ENCODE data around the gene GRHPR. TPM values are rescaled to one million over a fixed set of nuclear protein-coding genes. Genes with fewer than 3 reads are reported as not detected.
A peak's percentile ranks its signal among the peaks of the same experiment; 100 is the strongest.
"Not testable (repeated sequence)": the region's sequence is repeated elsewhere in the genome, so short reads cannot be mapped to it uniquely, and the experiment has no call there.

The GRHPR gene
- polyA plus RNA-seq, 2 donors, result 36.5 to 92.2 TPM

DNA sequence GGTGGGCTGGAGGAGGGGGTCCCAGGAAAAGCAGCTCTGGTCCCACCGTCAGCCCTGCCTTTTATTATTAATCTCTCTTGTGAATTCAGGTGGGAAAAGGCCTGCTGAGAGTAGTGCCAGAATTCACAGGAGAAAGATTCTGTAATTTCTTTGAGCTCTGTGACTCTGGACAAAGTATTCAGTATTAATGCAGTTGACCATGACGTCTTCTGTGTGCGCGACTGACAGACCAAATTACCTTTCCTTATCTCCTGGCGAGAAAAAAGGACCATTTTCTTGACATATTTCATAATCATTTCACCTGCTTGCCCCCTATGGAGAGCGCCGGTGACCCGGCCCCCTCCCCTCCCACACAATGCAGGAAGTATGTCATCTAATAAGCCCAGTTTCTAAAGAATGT, 26.8 kb upstream of the GRHPR start:
- Histone ChIP-seq H3K27me3 (ENCODE audit: control insufficient read depth in 1 of 2, insufficient read depth in 2 of 2, low read length in 2 of 2) (no peaks in the 10 kb centered on the region), H3K9me3 (ENCODE audit: control insufficient read depth in 2 of 2, insufficient read depth in 1 of 2, low read depth in 1 of 2, low read length in 1 of 2) (no peaks in the 10 kb centered on the region), H3K27ac (ENCODE audit: low read depth in 2 of 2, low read length in 1 of 2) (no peak overlapping the region), H3K4me3 (ENCODE audit: low read depth in 1 of 2, low read length in 2 of 2) (no peak overlapping the region), H3K4me1 (ENCODE audit: control insufficient read depth in 2 of 2, insufficient read depth in 2 of 2, low read length in 1 of 2) (no peaks in the 10 kb centered on the region), H3K36me3 (ENCODE audit: control insufficient read depth in 2 of 2, insufficient read depth in 2 of 2, low read length in 1 of 2) (no peaks in the 10 kb centered on the region)
- WGBS, 2 donors, result 70 to 80% methylated on average over 8 of the region's 8 CpGs

DNA sequence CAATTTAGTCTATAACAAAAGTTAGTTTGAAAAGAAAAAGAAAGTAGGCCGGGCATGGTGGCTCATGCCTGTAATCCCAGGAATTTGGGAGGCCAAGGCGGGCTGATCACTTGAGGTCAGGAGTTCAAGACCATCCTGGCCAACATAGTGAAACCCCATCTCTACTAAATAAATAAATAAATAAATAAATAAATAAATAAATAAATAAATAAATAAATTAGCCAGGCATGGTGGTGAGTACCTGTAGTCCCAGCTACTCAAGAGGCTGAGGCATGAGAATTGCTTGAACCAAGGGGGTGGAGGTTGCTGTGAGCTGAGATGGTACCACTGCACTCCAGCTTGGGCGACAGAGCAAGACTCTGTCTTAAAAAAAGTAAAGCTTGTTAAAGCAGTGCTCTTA, 24.5 kb upstream of the GRHPR start:
- H3K27ac ChIP-seq (ENCODE audit: low read depth in 2 of 2, low read length in 1 of 2); H3K4me3 ChIP-seq (ENCODE audit: low read depth in 1 of 2, low read length in 2 of 2); H3K27me3 ChIP-seq (ENCODE audit: control insufficient read depth in 1 of 2, insufficient read depth in 2 of 2, low read length in 2 of 2); H3K9me3 ChIP-seq (ENCODE audit: control insufficient read depth in 2 of 2, insufficient read depth in 1 of 2, low read depth in 1 of 2, low read length in 1 of 2); H3K4me1 ChIP-seq (ENCODE audit: control insufficient read depth in 2 of 2, insufficient read depth in 2 of 2, low read length in 1 of 2); H3K36me3 ChIP-seq (ENCODE audit: control insufficient read depth in 2 of 2, insufficient read depth in 2 of 2, low read length in 1 of 2): not testable (repeated sequence)
- 94 to 96% methylated on average over 3 of the region's 3 CpGs for WGBS, 2 donors

DNA sequence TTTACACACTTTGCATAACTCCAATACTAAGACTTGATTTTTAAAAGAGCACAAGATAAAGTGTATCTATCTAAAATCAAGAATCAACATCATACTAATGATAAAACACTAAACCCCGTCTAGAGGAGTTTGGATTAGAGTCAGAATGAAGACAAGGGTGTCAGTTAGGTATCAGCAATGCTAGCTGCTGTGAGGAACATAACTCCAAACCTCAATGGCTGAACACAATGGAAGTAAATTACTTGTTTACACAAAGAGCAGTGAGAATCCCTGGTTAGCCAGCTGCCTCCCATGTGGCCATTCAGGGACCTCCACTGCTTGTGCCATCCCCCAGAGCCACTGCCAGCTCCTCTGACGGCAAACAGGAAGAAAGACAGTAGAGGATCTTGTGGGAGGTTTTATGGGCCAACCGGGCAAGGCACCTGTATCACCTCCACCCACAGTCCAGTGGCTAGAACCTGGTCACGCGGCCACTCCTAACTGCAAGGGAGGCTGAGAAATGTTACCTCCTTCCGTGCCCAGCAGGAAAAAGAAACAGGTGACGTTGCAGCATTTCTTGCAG, 24.0 kb upstream of the GRHPR start:
- H3K4me3 ChIP-seq (ENCODE audit: low read depth in 1 of 2, low read length in 2 of 2), result no peak overlapping the region
- 74 to 85% methylated on average over 7 of the region's 7 CpGs for WGBS, 2 donors
- no peak overlapping the region for H3K27ac ChIP-seq (ENCODE audit: low read depth in 2 of 2, low read length in 1 of 2)
- peaks cover 0 to 2% of the 10 kb centered on the region in 2 donors for H3K4me1 ChIP-seq (ENCODE audit: control insufficient read depth in 2 of 2, insufficient read depth in 2 of 2, low read length in 1 of 2)
- no peaks in the 10 kb centered on the region for H3K9me3 ChIP-seq (ENCODE audit: control insufficient read depth in 2 of 2, insufficient read depth in 1 of 2, low read depth in 1 of 2, low read length in 1 of 2)
- no peaks in the 10 kb centered on the region for H3K27me3 ChIP-seq (ENCODE audit: control insufficient read depth in 1 of 2, insufficient read depth in 2 of 2, low read length in 2 of 2)
- H3K36me3 ChIP-seq (ENCODE audit: control insufficient read depth in 2 of 2, insufficient read depth in 2 of 2, low read length in 1 of 2), result no peaks in the 10 kb centered on the region

DNA sequence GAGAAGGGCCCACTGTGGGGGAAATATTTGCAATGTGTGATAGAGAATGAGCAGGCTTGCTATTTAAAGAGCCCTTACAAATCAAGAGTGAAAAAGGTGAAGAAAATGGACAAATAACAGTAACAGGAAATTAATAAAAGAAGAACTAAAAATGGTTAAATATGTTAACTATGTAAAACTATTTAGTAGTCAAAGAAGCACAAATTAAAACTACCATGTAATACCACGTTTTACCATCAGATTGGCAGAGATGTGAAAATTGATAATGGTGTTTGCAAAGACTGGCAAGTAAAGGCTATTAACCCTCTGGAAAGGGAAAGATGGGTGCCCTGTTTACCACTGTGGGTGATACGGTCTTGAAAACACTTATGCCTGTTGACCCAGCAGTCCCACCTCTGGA, 23.2 kb upstream of the GRHPR start:
- no peak overlapping the region for H3K27ac ChIP-seq (ENCODE audit: low read depth in 2 of 2, low read length in 1 of 2)
- WGBS, 2 donors, result 72 to 73% methylated on average over 2 of the region's 2 CpGs
- H3K4me3 ChIP-seq (ENCODE audit: low read depth in 1 of 2, low read length in 2 of 2), result no peak overlapping the region
- H3K27me3 ChIP-seq (ENCODE audit: control insufficient read depth in 1 of 2, insufficient read depth in 2 of 2, low read length in 2 of 2), result no peaks in the 10 kb centered on the region
- H3K4me1 ChIP-seq (ENCODE audit: control insufficient read depth in 2 of 2, insufficient read depth in 2 of 2, low read length in 1 of 2), result peaks cover 0 to 2% of the 10 kb centered on the region in 2 donors
- no peaks in the 10 kb centered on the region for H3K36me3 ChIP-seq (ENCODE audit: control insufficient read depth in 2 of 2, insufficient read depth in 2 of 2, low read length in 1 of 2)
- no peaks in the 10 kb centered on the region for H3K9me3 ChIP-seq (ENCODE audit: control insufficient read depth in 2 of 2, insufficient read depth in 1 of 2, low read depth in 1 of 2, low read length in 1 of 2)

DNA sequence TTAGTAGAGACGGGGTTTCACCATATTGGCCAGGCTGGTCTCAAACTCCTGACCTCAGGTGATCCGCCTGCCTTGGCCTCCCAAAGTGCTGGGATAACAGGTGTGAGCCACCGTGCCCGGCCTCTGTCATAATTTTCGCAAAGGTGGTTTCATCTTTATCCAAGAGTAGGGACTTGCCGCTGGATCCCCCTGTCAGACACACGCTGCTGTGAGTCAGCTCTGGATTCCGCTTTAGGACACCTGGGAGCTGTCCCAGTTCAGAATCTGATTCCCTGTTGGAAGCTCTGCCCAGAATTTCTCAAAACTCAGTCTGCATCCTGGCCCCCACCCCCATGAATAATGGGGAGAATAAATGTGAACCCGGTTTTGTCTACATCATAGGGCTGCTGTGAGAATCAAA, 17.9 kb upstream of the GRHPR start:
- peaks cover 0 to 3% of the 10 kb centered on the region in 2 donors for H3K27me3 ChIP-seq (ENCODE audit: control insufficient read depth in 1 of 2, insufficient read depth in 2 of 2, low read length in 2 of 2)
- H3K36me3 ChIP-seq (ENCODE audit: control insufficient read depth in 2 of 2, insufficient read depth in 2 of 2, low read length in 1 of 2), result no peaks in the 10 kb centered on the region
- no peak overlapping the region for H3K4me3 ChIP-seq (ENCODE audit: low read depth in 1 of 2, low read length in 2 of 2)
- no peak overlapping the region for H3K27ac ChIP-seq (ENCODE audit: low read depth in 2 of 2, low read length in 1 of 2)
- 77 to 84% methylated on average over 9 of the region's 9 CpGs for WGBS, 2 donors
- no peaks in the 10 kb centered on the region for H3K9me3 ChIP-seq (ENCODE audit: control insufficient read depth in 2 of 2, insufficient read depth in 1 of 2, low read depth in 1 of 2, low read length in 1 of 2)
- peaks cover 0 to 2% of the 10 kb centered on the region in 2 donors for H3K4me1 ChIP-seq (ENCODE audit: control insufficient read depth in 2 of 2, insufficient read depth in 2 of 2, low read length in 1 of 2)

DNA sequence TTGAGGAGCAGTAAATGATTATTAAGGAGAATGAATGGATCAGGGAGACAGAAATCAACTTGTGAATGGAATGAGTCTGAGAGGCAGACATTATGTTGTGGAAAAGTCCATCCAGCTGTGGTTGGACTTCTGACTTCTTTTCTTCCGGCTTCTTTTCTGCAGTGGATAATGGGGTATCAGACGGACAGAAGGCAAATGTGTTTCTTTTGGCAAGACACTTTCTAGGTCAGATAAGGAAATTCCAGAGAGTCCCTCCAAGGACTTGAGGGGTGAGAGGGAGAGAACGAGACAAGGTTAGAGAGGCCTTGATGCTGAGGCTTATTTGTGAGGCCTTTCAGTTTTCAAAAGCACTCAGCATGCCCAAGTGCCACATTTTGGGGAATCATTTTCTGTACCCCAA, 17.1 kb upstream of the GRHPR start:
- Histone ChIP-seq H3K27ac (ENCODE audit: low read depth in 2 of 2, low read length in 1 of 2) (no peak overlapping the region), H3K27me3 (ENCODE audit: control insufficient read depth in 1 of 2, insufficient read depth in 2 of 2, low read length in 2 of 2) (peaks cover 0 to 3% of the 10 kb centered on the region in 2 donors), H3K4me3 (ENCODE audit: low read depth in 1 of 2, low read length in 2 of 2) (no peak overlapping the region), H3K4me1 (ENCODE audit: control insufficient read depth in 2 of 2, insufficient read depth in 2 of 2, low read length in 1 of 2) (peaks cover 0 to 2% of the 10 kb centered on the region in 2 donors), H3K9me3 (ENCODE audit: control insufficient read depth in 2 of 2, insufficient read depth in 1 of 2, low read depth in 1 of 2, low read length in 1 of 2) (no peaks in the 10 kb centered on the region), H3K36me3 (ENCODE audit: control insufficient read depth in 2 of 2, insufficient read depth in 2 of 2, low read length in 1 of 2) (no peaks in the 10 kb centered on the region)
- 70 to 82% methylated on average over 3 of the region's 3 CpGs for WGBS, 2 donors

DNA sequence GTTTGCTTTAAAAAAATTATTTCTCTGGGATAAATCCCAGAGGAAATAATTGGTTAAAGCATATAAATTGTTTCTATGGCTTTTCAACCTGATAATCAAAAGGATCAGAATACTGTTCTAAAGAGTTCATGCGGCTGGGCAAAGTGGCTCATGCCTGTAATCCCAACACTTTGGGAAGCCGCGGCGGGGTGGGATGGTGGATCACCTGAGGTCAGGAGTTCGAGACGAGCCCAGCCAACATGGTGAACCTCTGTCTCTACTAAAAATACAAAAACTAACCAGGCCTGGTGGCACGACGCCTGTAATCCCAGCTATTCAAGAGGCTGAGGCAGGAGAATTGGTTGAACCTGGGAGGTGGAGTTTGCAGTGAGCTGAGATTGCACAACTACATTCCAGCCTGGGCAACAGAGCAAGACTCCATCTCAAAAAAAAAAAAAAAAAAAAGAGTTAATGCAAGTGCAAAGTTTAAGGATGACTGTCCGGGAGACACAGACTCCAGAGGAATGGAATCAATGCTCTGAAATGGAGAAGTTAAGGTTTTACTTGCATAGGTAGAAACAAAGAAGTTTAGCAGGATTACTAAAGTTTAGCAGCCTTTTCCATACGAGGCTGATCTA, 16.6 kb upstream of the GRHPR start:
- no peaks in the 10 kb centered on the region for H3K9me3 ChIP-seq (ENCODE audit: control insufficient read depth in 2 of 2, insufficient read depth in 1 of 2, low read depth in 1 of 2, low read length in 1 of 2)
- H3K36me3 ChIP-seq (ENCODE audit: control insufficient read depth in 2 of 2, insufficient read depth in 2 of 2, low read length in 1 of 2), result no peaks in the 10 kb centered on the region
- 85 to 86% methylated on average over 10 of the region's 10 CpGs for WGBS, 2 donors
- no peak overlapping the region for H3K4me3 ChIP-seq (ENCODE audit: low read depth in 1 of 2, low read length in 2 of 2)
- H3K4me1 ChIP-seq (ENCODE audit: control insufficient read depth in 2 of 2, insufficient read depth in 2 of 2, low read length in 1 of 2), result peaks cover 0 to 2% of the 10 kb centered on the region in 2 donors
- peaks cover 0 to 3% of the 10 kb centered on the region in 2 donors for H3K27me3 ChIP-seq (ENCODE audit: control insufficient read depth in 1 of 2, insufficient read depth in 2 of 2, low read length in 2 of 2)
- no peak overlapping the region for H3K27ac ChIP-seq (ENCODE audit: low read depth in 2 of 2, low read length in 1 of 2)

DNA sequence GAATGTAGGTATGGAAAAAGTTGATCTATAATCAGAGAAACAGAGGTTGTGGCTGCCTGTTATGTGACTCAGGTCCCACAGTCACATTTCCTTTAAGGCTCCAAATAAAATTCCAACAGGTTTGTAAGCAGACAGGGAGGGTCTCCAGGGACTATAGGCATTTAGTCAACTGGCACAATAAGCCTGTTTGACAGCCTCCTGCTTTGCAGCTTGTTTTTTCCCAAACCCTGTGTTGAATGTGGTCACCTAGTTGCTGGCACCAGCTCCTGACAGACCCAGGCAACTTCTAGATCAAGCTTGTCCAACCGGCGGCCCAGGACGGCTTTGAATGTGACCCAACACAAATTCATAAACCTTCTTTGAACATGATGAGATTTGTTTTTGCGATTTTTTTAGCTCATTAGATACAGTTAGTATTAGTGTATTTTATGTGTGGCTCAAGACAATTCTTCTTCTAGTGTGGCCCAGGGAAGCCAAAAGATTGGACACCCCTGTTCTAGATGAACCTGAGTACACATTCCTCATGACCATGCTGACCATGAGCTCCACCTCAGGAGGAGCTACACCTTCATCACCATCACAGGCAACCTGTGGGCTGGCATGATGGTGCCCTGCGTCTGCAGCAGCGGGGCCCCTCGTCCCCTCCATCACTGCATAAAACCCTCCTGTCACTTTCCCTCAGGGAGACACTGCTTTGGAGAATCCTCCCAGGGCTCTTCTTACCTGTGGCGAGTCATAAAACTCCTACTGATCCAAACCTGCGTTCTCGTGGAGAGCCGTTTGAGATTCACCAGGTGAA, 15.7 kb upstream of the GRHPR start:
- H3K4me1 ChIP-seq (ENCODE audit: control insufficient read depth in 2 of 2, insufficient read depth in 2 of 2, low read length in 1 of 2), result peaks cover 0 to 2% of the 10 kb centered on the region in 2 donors
- peaks cover 0 to 3% of the 10 kb centered on the region in 2 donors for H3K27me3 ChIP-seq (ENCODE audit: control insufficient read depth in 1 of 2, insufficient read depth in 2 of 2, low read length in 2 of 2)
- H3K4me3 ChIP-seq (ENCODE audit: low read depth in 1 of 2, low read length in 2 of 2), result no peak overlapping the region
- no peaks in the 10 kb centered on the region for H3K36me3 ChIP-seq (ENCODE audit: control insufficient read depth in 2 of 2, insufficient read depth in 2 of 2, low read length in 1 of 2)
- peak overlapping the region in 1 of 2 donors; percentile 37 for H3K27ac ChIP-seq (ENCODE audit: low read depth in 2 of 2, low read length in 1 of 2)
- WGBS, 2 donors, result 76 to 83% methylated on average over 11 of the region's 11 CpGs
- H3K9me3 ChIP-seq (ENCODE audit: control insufficient read depth in 2 of 2, insufficient read depth in 1 of 2, low read depth in 1 of 2, low read length in 1 of 2), result no peaks in the 10 kb centered on the region

DNA sequence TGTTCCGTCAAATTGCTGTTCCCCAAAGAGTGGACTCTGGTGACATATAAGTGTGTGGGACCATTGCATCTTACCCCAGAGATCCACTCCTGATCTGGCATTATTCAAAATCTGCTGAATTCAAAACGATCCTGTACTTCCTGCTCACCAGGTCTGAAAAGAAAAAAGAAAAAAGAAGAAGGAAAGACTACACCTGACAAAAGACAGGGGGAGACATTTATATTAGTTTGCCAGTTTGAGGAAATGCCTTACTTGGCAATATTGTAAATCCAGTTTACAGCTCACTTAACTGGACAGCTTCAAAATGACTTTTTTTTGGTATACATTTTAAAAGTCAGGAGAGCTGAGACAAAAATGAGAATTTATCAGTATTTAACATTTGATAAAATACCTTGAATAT, 15.0 kb upstream of the GRHPR start:
- H3K36me3 ChIP-seq (ENCODE audit: control insufficient read depth in 2 of 2, insufficient read depth in 2 of 2, low read length in 1 of 2), result no peaks in the 10 kb centered on the region
- peaks cover 0 to 3% of the 10 kb centered on the region in 2 donors for H3K27me3 ChIP-seq (ENCODE audit: control insufficient read depth in 1 of 2, insufficient read depth in 2 of 2, low read length in 2 of 2)
- H3K9me3 ChIP-seq (ENCODE audit: control insufficient read depth in 2 of 2, insufficient read depth in 1 of 2, low read depth in 1 of 2, low read length in 1 of 2), result no peaks in the 10 kb centered on the region
- peaks cover 0 to 5% of the 10 kb centered on the region in 2 donors for H3K4me1 ChIP-seq (ENCODE audit: control insufficient read depth in 2 of 2, insufficient read depth in 2 of 2, low read length in 1 of 2)
- WGBS, 2 donors, result 49 to 59% methylated on average over 2 of the region's 2 CpGs
- no peak overlapping the region for H3K27ac ChIP-seq (ENCODE audit: low read depth in 2 of 2, low read length in 1 of 2)
- H3K4me3 ChIP-seq (ENCODE audit: low read depth in 1 of 2, low read length in 2 of 2), result no peak overlapping the region

Measured in esophagus (tissue), 2 donors.